Activated CD4-positive, alpha-beta T cell treated with anti-CD3 and anti-CD28 coated beads, Interleukin-2, amount 50 U/mL, for 48 hours (primary cell): ENCODE results near the gene EPS8L3.
A peak's percentile ranks its signal among the peaks of the same experiment; 100 is the strongest.
"Not testable (repeated sequence)": the region's sequence is repeated elsewhere in the genome, so short reads cannot be mapped to it uniquely, and the experiment has no call there.

ENCODE experiments used
- DNase-seq, 2 experiments: peaks; one replicate each; pipeline ENCODE4 v3.0.0-alpha.2; 2020

Gene EPS8L3

DNA sequence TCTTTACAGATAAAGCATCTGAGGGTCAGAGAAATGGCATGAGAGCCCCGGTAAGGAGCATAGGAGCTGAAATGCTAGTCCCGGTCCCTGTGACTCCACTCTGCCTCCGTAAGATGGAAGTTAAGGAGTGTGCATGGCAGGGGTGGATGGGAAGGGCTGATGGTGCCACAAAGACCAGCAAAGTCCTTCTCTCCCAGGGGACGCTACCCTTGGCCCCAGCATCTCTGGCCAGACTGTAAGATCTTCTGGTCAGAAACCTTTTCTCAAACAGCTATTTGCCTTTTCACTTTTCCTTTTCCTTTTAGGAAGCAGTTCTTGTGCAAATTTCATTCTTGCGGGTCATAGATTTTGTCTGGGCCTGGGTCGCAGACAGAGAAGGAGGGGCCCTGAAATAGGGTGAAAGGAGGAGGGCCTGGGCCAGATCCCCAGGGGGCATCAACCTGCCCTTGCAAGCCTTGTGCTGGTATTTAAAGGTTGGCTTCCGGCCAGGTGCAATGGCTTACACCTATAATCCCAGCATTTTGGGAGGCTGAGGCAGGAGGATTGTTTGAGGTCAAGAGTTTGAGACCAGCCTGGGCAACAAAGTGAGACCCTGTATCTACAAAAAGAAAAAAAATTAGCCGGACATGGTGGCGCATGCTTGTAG is 14.4 kb upstream of the EPS8L3 start:
- no peak for DNase-seq

GRCh38 chr1:109777436-109777835 is 13.7 kb upstream of the EPS8L3 start:
- no peak for DNase-seq

- peak; percentile 81 to 85 for DNase-seq
These were observed 13.2 kb upstream of the EPS8L3 start for GRCh38 chr1:109776911-109777310.

DNA sequence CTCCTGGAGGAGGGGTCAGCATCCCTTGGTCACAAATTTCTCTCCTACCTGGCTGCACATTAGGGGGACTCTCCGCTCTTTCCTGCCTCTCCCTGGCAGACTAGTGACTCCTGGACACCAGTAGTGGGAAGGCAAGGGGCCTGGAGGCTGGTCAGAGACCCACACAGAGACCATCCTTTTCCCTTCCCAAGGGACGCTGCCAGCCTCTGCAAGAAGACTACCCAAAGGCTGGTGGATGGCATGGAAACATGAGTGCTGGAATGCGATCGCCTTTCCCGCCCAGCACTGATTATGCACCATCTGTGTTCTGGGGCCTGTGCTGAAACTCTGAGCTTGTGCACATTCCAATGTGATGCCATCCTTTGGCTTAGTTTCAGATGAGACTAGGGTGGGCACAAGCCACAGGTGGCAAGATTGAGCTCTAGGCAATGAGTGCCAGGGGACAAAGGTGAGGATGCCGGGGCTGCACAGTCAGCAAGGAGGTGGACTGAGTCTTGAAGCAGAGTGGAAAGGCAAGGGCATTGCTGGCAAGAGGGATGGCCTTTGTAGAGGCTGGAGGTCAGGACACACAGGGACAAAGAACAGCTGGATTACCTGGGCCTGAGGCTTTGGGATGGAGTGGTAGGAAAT is 12.6 kb upstream of the EPS8L3 start:
- no peak for DNase-seq

DNA sequence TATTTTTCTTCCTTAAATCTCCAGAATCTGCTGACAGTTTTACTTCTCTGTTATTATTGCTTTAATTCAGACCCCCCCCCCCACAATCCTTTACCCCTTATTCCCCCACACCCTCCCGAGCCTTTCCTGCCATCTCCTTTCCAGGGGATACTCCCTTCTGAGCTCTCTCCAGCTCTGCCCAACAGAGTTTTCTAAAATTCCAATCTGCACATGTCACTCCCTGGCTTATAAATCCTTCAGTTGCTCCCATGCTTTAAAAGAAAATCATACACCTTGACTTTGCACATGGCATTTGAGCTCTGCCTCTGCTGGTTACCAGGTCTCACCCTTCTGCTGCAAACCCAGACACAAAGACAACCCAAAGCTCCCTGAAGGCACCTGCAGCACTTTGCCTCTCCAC is 11.7 kb upstream of the EPS8L3 start:
- no peak for DNase-seq

GRCh38 chr1:109773900-109774485 is 10.3 kb upstream of the EPS8L3 start:
- no peak for DNase-seq

- peak; percentile 67 to 78 for DNase-seq
These were observed 9.6 kb upstream of the EPS8L3 start for GRCh38 chr1:109773203-109773899.

DNA sequence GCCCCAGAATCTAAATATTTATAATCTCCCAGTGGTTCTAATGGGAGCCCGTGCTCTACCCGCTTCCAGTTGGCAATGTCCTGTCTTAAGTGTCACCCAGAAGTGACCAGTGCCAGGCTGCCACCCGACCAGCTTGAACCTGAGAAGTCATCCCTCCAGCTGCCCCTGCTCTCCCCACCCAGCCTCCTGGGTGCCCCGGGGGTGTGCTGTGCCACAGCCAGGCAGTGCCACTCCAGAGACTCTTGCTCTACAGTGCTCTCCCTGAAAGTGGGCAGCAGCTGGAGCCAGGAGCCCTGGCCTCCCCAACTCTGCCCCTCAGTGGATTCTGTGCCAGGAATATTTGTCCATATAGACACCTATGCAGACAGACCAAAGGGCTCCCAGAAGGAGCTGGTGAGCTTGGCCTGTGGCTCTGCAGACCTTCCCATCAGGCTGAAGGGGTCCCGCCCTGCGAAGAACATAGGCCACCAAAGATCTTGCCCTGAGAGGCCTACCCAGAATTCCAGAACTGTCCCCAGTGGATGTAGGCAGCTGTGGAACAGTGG is 9.0 kb upstream of the EPS8L3 start:
- DNase-seq, result no peak

GRCh38 chr1:109771712-109772657 is 8.3 kb upstream of the EPS8L3 start:
- no peak for DNase-seq

- DNase-seq, result no peak
These were observed 6.8 kb upstream of the EPS8L3 start for GRCh38 chr1:109770331-109771095.

DNA sequence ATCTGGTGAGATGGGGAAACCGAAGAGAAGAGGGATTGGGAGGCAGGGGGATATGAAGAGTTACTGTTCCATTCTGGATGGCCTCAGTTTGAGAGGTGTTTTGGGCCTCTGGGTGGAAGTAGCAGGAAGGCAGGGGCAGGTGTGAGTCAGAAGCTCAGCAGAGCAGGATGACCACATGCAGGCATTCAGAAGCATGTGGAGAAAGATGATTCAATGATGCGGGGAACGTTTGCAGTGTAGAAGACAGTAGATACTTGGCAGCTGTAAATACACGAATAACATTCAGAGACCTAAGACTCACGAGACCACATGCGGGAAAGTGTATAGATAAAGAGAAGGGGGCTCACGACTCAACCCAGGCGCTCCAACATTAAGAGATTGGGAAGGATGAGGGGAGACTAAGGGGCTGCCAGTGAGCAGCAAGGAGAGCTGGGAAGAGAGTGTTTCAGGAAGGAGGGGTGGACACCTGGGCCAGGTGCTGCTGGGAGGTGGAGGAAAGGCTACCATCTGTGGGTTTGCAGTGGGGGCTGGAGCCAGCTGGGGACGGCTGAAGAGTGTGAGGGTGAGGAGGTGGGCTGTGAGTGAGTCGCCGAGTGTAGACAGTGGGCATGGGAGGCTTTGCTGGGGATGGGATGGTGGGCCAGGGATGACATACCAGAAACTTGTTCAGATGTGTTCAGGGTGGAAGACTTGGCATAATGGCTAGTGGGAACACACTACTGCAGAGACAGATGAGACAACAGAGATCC is 5.8 kb upstream of the EPS8L3 start:
- DNase-seq, result no peak

- DNase-seq, result no peak
These were observed 5.1 kb upstream of the EPS8L3 start for GRCh38 chr1:109768820-109769219.

DNA sequence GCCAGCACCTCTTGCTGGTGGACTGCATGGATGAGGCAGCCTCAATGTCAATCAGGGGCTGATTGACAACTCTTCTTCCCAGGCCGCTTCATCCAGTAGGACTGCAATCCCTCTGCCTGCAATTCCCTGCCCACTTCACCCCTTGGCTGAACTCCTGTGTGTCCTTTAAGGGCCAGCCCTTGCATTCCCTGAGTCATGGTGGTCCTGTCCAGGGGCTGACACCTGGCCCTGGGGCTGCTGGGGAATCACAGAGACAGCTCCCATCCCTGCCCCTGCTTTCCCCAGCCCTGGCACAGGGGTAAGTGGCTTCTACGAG is 4.6 kb upstream of the EPS8L3 start:
- DNase-seq, result no peak

- DNase-seq, result no peak
These were observed 4.1 kb upstream of the EPS8L3 start for GRCh38 chr1:109767637-109768334.

DNA sequence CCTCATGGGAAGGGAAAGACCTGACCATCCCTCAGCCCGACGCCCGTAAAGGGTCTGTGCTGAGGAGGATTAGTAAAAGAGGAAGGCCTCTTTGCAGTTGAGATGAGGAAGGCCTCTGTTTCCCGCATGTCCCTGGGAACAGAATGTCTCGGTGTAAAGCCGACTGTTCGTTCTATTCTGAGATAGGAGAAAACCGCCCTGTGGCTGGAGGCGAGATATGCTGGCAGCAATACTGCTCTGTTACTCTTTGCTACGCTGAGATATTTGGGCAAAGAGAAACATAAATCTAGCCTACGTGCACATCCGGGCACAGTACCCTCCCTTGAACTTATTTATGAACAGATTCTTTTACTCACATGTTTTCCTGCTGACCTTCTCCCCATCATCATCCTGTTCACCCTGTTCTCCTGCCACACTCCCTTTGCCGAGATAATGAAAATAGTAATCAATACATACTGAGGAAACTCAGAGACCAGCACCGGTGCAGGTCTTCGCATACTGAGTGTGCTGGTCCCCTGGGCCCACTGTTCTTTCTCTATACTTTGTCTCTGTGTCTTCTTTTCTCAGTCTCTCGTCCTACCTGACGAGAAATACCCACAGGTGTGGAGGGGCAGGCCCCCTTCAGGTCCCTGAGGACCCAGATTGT is 3.4 kb upstream of the EPS8L3 start:
- DNase-seq, result not testable (repeated sequence)

DNA sequence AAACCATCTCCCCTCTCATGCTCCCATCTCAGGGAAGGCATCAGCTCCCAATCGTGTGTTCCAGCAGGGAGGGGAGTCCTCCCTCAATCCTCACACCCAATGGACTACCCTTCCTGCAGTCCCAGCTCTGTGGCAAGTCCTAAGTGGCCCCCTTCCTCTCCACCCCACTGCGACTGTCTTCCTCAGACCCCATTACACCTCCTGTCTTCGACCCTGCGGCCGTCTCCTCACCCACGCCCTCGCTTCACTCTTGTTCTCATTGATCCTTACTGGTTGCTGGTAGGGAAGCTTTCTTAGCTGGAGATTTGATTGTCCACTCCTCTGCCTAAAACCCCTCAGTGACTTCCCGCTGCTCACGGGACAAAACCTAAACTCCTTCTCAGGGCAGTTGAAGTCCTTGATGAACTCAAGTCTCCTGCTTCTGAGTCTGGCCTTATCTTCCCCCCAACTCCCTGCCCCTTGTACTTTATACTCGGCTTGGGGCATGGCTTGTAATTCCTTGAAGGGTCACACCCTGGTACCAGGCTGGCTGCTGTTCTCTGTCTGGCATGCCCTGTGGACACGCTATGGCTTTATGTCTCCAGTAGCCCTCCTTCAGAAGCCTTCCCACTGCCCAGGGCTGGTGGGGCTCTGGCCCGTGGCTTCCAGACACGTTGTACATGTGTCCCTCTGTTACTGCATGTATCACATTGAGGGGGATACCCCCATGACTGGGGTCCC is 2.3 kb upstream of the EPS8L3 start:
- no peak for DNase-seq

DNA sequence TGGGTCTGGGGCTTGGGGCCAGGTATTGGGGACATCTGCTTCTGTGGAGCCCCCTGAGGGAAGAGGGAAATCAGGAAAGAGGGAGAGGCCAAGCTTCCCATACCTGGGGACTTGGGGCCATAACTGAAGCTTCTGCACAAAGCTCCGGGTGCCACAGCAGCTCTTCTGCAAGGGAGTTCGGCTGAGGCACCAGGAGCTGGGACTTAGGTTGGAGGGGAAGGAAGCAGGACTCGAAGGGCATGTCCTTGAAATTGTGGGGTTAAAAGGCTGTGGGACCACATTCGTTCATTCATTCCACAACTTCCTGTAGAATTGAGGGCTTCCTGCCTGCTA is 1.7 kb upstream of the EPS8L3 start:
- DNase-seq, result no peak

DNA sequence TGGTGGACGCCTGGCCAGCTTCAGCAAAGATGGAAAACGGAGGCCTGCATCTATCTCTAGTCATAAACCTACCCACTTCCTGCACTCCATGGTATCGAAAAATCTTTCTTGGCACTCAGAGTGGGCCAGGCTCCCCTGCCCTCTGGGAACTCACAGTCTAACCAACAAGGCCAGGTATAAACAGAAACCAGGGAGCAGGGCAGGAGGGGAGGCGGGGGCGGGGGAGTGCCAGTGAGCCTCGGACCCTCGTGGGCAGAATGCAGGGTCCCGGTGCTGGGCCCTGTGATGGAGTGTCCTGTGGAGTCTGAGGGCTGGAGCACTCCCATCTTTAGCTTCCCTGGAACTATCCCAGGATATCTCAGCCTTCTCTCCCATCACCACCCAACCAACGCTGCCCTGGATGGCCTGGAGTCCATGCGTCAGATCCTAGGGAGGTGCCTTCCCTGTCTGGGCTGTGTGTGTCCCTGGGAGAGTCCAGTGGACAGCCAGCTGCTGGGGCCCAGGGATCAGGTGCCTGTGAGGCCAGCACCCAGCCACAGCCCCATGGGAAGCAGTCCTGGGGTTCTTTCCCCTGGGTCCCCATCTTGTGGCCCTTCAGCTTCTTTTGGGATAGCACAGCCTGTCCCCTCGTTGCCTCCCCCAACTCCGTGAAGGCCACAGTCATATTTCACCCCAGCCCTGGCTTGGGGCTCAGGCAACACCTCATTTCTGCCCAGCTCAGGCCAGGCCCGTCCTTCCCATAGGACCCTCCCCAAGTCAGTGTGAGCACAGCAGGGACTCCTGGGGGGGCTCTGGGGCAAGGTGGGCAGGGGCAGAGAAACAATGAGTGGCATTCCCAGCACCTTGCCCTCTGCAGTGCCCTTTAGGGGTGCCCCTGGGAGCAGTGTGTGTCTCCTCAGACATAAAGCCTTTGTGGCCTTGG is 1.1 kb upstream of the EPS8L3 start:
- no peak for DNase-seq
